ENCODE results near the gene WDR7.

Gene WDR7

DNA sequence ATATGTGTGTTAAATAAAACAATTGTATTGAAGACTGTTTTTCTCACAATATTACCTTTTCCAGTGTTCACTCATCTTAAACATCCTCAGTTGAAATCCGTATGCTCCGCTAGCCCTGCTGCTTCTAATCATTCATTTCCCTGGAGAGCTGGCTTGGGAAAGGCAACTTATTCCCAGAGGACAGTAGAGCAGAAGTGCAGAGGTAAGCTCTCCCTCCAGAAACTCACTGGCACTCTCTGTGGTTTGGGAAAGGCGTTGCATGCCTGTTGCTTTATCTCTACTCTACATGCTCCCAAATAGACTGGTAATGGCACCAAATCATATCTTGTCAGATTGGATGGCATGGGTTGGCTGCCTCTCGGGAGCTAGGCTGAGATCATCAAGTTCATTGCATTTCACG, 378.6 kb downstream of the WDR7 start:
- no peak overlapping the region for H3K4me3 ChIP-seq (ENCODE audit: low read length)
- H3K79me2 ChIP-seq (ENCODE audit: low read length), result no peaks in the 10 kb centered on the region
- H3K9ac ChIP-seq (ENCODE audit: low read length), result no peak overlapping the region
- no peak overlapping the region for H2AFZ ChIP-seq (ENCODE audit: low read depth, low read length)
- no peaks in the 10 kb centered on the region for H3K9me3 ChIP-seq (ENCODE audit: insufficient read depth, low read length)
- TF ChIP-seq CTCF (IDR thresholded peaks at IDR 0.05; ENCODE audit: low read depth, low read length), result peak; percentile 46
- no peak for TF ChIP-seq EZH2phosphoT487 (IDR thresholded peaks at IDR 0.05; ENCODE audit: low read depth)
- H3K4me1 ChIP-seq (ENCODE audit: low read length), result peaks cover 18% of the 10 kb centered on the region
- H3K4me2 ChIP-seq (ENCODE audit: low read length), result no peak overlapping the region
- no peaks in the 10 kb centered on the region for H4K20me1 ChIP-seq (ENCODE audit: insufficient read depth, low read length)
- H3K27me3 ChIP-seq (ENCODE audit: low read depth, low read length), result no peaks in the 10 kb centered on the region
- H3K36me3 ChIP-seq (replicated peaks; ENCODE audit: low read depth, low read length), result no peaks in the 10 kb centered on the region
- H3K27ac ChIP-seq (ENCODE audit: low read length), result no peak overlapping the region

GRCh38 chr18:57030417-57030816, 379.3 kb downstream of the WDR7 start:
- Histone ChIP-seq H3K9me3 (ENCODE audit: insufficient read depth, low read length) (no peaks in the 10 kb centered on the region), H3K27me3 (ENCODE audit: low read depth, low read length) (no peaks in the 10 kb centered on the region), H3K79me2 (ENCODE audit: low read length) (no peaks in the 10 kb centered on the region), H3K4me2 (ENCODE audit: low read length) (no peak overlapping the region), H3K4me1 (ENCODE audit: low read length) (peaks cover 12% of the 10 kb centered on the region), H3K27ac (ENCODE audit: low read length) (no peak overlapping the region), H2AFZ (ENCODE audit: low read depth, low read length) (no peak overlapping the region), H3K9ac (ENCODE audit: low read length) (no peak overlapping the region), H3K36me3 (replicated peaks; ENCODE audit: low read depth, low read length) (no peaks in the 10 kb centered on the region), H4K20me1 (ENCODE audit: insufficient read depth, low read length) (no peaks in the 10 kb centered on the region), H3K4me3 (ENCODE audit: low read length) (no peak overlapping the region)
- TF ChIP-seq CTCF (IDR thresholded peaks at IDR 0.05; ENCODE audit: low read depth, low read length), result no peak

DNA sequence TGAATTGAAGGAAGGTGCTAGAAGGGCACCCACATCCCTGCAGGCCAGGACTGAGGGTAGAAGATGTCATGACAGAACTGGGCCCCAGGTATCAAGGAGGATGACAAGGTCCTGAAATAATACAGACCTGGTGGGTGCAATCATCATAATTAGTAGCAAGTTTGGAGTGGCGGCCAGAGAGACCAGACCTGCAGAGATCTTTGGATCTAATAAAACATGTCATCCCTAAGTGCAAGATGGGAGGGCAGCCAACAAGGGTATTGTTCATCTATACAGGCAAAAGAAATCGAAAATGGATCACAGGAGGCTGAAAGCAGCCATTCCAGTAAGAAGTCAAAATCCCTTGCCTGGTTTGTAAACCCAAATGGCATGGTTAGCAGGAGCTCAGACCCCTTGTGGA, 384.4 kb downstream of the WDR7 start:
- H3K27me3 ChIP-seq (ENCODE audit: low read depth, low read length), result no peaks in the 10 kb centered on the region
- H3K4me2 ChIP-seq (ENCODE audit: low read length), result no peak overlapping the region
- H3K4me3 ChIP-seq (ENCODE audit: low read length), result no peak overlapping the region
- H3K27ac ChIP-seq (ENCODE audit: low read length), result no peak overlapping the region
- H3K4me1 ChIP-seq (ENCODE audit: low read length), result no peaks in the 10 kb centered on the region
- no peak overlapping the region for H2AFZ ChIP-seq (ENCODE audit: low read depth, low read length)
- no peaks in the 10 kb centered on the region for H3K36me3 ChIP-seq (replicated peaks; ENCODE audit: low read depth, low read length)
- H3K79me2 ChIP-seq (ENCODE audit: low read length), result no peaks in the 10 kb centered on the region
- no peak for TF ChIP-seq EZH2phosphoT487 (IDR thresholded peaks at IDR 0.05; ENCODE audit: low read depth)
- no peaks in the 10 kb centered on the region for H3K9me3 ChIP-seq (ENCODE audit: insufficient read depth, low read length)
- no peaks in the 10 kb centered on the region for H4K20me1 ChIP-seq (ENCODE audit: insufficient read depth, low read length)
- no peak overlapping the region for H3K9ac ChIP-seq (ENCODE audit: low read length)

- H3K9ac ChIP-seq (ENCODE audit: low read length), result no peak overlapping the region
- no peak overlapping the region for H3K4me3 ChIP-seq (ENCODE audit: low read length)
- no peaks in the 10 kb centered on the region for H3K9me3 ChIP-seq (ENCODE audit: insufficient read depth, low read length)
- TF ChIP-seq EZH2phosphoT487 (IDR thresholded peaks at IDR 0.05; ENCODE audit: low read depth) (no peak), CTCF (IDR thresholded peaks at IDR 0.05; ENCODE audit: low read depth, low read length) (no peak)
- H2AFZ ChIP-seq (ENCODE audit: low read depth, low read length), result no peak overlapping the region
- no peaks in the 10 kb centered on the region for H3K36me3 ChIP-seq (replicated peaks; ENCODE audit: low read depth, low read length)
- no peaks in the 10 kb centered on the region for H4K20me1 ChIP-seq (ENCODE audit: insufficient read depth, low read length)
- H3K27ac ChIP-seq (ENCODE audit: low read length), result no peak overlapping the region
- no peaks in the 10 kb centered on the region for H3K4me1 ChIP-seq (ENCODE audit: low read length)
- no peaks in the 10 kb centered on the region for H3K27me3 ChIP-seq (ENCODE audit: low read depth, low read length)
- no peak overlapping the region for H3K4me2 ChIP-seq (ENCODE audit: low read length)
- no peaks in the 10 kb centered on the region for H3K79me2 ChIP-seq (ENCODE audit: low read length)
These were observed 387.2 kb downstream of the WDR7 start for GRCh38 chr18:57038395-57038794.

- H3K36me3 ChIP-seq (replicated peaks; ENCODE audit: low read depth, low read length), result no peaks in the 10 kb centered on the region
- H3K4me1 ChIP-seq (ENCODE audit: low read length), result no peaks in the 10 kb centered on the region
- H3K79me2 ChIP-seq (ENCODE audit: low read length), result no peaks in the 10 kb centered on the region
- H3K27ac ChIP-seq (ENCODE audit: low read length), result no peak overlapping the region
- no peaks in the 10 kb centered on the region for H4K20me1 ChIP-seq (ENCODE audit: insufficient read depth, low read length)
- H3K9me3 ChIP-seq (ENCODE audit: insufficient read depth, low read length), result no peaks in the 10 kb centered on the region
- no peak overlapping the region for H2AFZ ChIP-seq (ENCODE audit: low read depth, low read length)
- TF ChIP-seq EZH2phosphoT487 (IDR thresholded peaks at IDR 0.05; ENCODE audit: low read depth), result no peak
- TF ChIP-seq CTCF (IDR thresholded peaks at IDR 0.05; ENCODE audit: low read depth, low read length), result no peak
- no peak overlapping the region for H3K4me3 ChIP-seq (ENCODE audit: low read length)
- H3K4me2 ChIP-seq (ENCODE audit: low read length), result no peak overlapping the region
- no peak overlapping the region for H3K9ac ChIP-seq (ENCODE audit: low read length)
- H3K27me3 ChIP-seq (ENCODE audit: low read depth, low read length), result no peaks in the 10 kb centered on the region
These were observed 389.0 kb downstream of the WDR7 start for GRCh38 chr18:57040175-57040574.

All from OCI-LY3 (cell line).